GM06990 (cell line): ENCODE measurements around the gene ANK2.

Experiments used
- DNase-seq: peaks from one replicate; pipeline ENCODE4 v3.0.0-alpha.2; 2011; ENCODE audit not compliant: insufficient read length; ENCODE audit errors: extremely low read depth
- H3K27me3 ChIP-seq: replicated peaks from 2 replicates; pipeline ENCODE4 v1.6.0; 2011; ENCODE audit warnings: low read length; ENCODE audit not compliant: control insufficient read depth, insufficient read depth
- H3K36me3 ChIP-seq: 2 replicates; pipeline ENCODE4 v1.5.1; 2011; ENCODE audit warnings: low read length; ENCODE audit not compliant: control insufficient read depth, insufficient read depth
- H3K4me3 ChIP-seq: replicated peaks from 2 replicates; pipeline ENCODE4 v1.5.1; 2011; ENCODE audit warnings: low read depth, mild to moderate bottlenecking, control low read depth, low read length
- CTCF ChIP-seq: IDR thresholded peaks from 2 replicates; pipeline ENCODE4 v1.5.1; 2011; ENCODE audit warnings: low read length, control low read depth, mild to moderate bottlenecking, inconsistent platforms; ENCODE audit not compliant: insufficient read depth, poor library complexity, severe bottlenecking

The ANK2 gene

GRCh38 chr4:113358784-113359183 lies 309.3 kb downstream of the ANK2 start:
- TF ChIP-seq CTCF, result peak; percentile 40
- DNase-seq, result no peak
- Histone ChIP-seq H3K36me3 (no peaks in the 10 kb centered on the region), H3K4me3 (no peak overlapping the region), H3K27me3 (no peaks in the 10 kb centered on the region)

GRCh38 chr4:113365377-113365776 lies 315.9 kb downstream of the ANK2 start:
- no peaks in the 10 kb centered on the region for H3K27me3 ChIP-seq
- no peak for DNase-seq
- TF ChIP-seq CTCF, result no peak
- no peaks in the 10 kb centered on the region for H3K36me3 ChIP-seq
- H3K4me3 ChIP-seq, result no peak overlapping the region

GRCh38 chr4:113368056-113368455 lies 318.6 kb downstream of the ANK2 start:
- Histone ChIP-seq H3K27me3 (no peaks in the 10 kb centered on the region), H3K4me3 (no peak overlapping the region), H3K36me3 (no peaks in the 10 kb centered on the region)
- TF ChIP-seq CTCF, result no peak
- no peak for DNase-seq

- Histone ChIP-seq H3K4me3 (no peak overlapping the region), H3K36me3 (no peaks in the 10 kb centered on the region), H3K27me3 (no peaks in the 10 kb centered on the region)
- TF ChIP-seq CTCF, result no peak
- no peak for DNase-seq
Measured at GRCh38 chr4:113371111-113371510, 321.7 kb downstream of the ANK2 start.

- no peak for DNase-seq
- no peak overlapping the region for H3K4me3 ChIP-seq
- no peak for TF ChIP-seq CTCF
- H3K27me3 ChIP-seq, result no peaks in the 10 kb centered on the region
- H3K36me3 ChIP-seq, result no peaks in the 10 kb centered on the region
Measured at GRCh38 chr4:113375964-113376666, 326.7 kb downstream of the ANK2 start.

- no peaks in the 10 kb centered on the region for H3K36me3 ChIP-seq
- H3K4me3 ChIP-seq, result no peak overlapping the region
- no peaks in the 10 kb centered on the region for H3K27me3 ChIP-seq
- no peak for DNase-seq
- no peak for TF ChIP-seq CTCF
Measured at GRCh38 chr4:113378836-113379235, 329.4 kb downstream of the ANK2 start.
